H1 (cell line): ENCODE data around the gene KCTD16.
A peak's percentile ranks its signal among the peaks of the same experiment; 100 is the strongest.

ENCODE experiments used
- ASH2L ChIP-seq: fragments of 200-600, 300-600 bp; sonication (generic); IDR thresholded peaks from one replicate; pipeline ENCODE4 v1.7.1; 2017; ENCODE audit warnings: low read length
- EZH2 ChIP-seq: fragments of 200-600 bp; sonication (generic); IDR thresholded peaks from 2 replicates; pipeline ENCODE4 v1.7.1; 2012; ENCODE audit warnings: low read depth, mild to moderate bottlenecking, moderate library complexity, low read length, inconsistent platforms; ENCODE audit not compliant: severe bottlenecking
- RAD21 ChIP-seq, 2 experiments: IDR thresholded peaks in 1 of 2; conservative IDR thresholded peaks in 1 of 2; 2 replicates each; pipeline ENCODE4 v1.6.1; 2011; ENCODE audit warnings: low read depth in 2 of 2, low read length in 2 of 2, improper control_type of control experiment in 1 of 2, inconsistent platforms in 1 of 2, mild to moderate bottlenecking in 1 of 2, moderate library complexity in 1 of 2
- SAP30 ChIP-seq: fragments of 300-600 bp; sonication (generic); IDR thresholded peaks from 2 replicates; pipeline ENCODE4 v1.7.1; 2012; ENCODE audit warnings: low read length, moderate library complexity, mild to moderate bottlenecking, inconsistent platforms; ENCODE audit not compliant: insufficient read depth, insufficient replicate concordance

- TF ChIP-seq SAP30 (no peak), ASH2L (no peak), RAD21 (IDR thresholded peaks at IDR 0.05 in 1 of 2, conservative IDR thresholded peaks at IDR 0.05 in 1 of 2; ENCODE audit: low read depth in 2 of 2, low read length in 2 of 2) (0 out of 4 replicates have a peak, but pooled peaks of 1 of the 2 experiments have one; percentile 9), EZH2 (no peak)
Observed at GRCh38 chr5:144433893-144434292, 263.2 kb downstream of the KCTD16 start.
